ENCODE results near the gene NOS1AP. TPM values are rescaled to one million over a fixed set of nuclear protein-coding genes. Genes with fewer than 3 reads are reported as not detected.

NOS1AP gene
- total RNA-seq, 4 donors from 2014 or later: 8.5 to 34.8 (median 14.1) TPM

GRCh38 chr1:162187687-162188276, 118.3 kb downstream of the NOS1AP start:
- WGBS, 2 donors (ENCODE audit: low coverage in 1 of 2): 63 to 70% methylated on average over 1 of the region's 1 CpG
- no peaks in the 10 kb centered on the region for H3K27me3 ChIP-seq
- no peaks in the 10 kb centered on the region for H3K9me3 ChIP-seq
- in situ Hi-C loops (cut with MboI; ENCODE audit: low pct_ligation_motif_present in 1 of 4, low pct_unique_long_range_greater_than_20kb in 1 of 4, low sequenced_read_pairs in 3 of 4): no loop called here
- H3K36me3 ChIP-seq: no peaks in the 10 kb centered on the region
- H3K4me1 ChIP-seq: peaks cover 0 to 8% (median 4%) of the 10 kb centered on the region in 4 donors
- DNase-seq: no peak
- no peak overlapping the region for H3K27ac ChIP-seq
- TF ChIP-seq, protein P1, sequence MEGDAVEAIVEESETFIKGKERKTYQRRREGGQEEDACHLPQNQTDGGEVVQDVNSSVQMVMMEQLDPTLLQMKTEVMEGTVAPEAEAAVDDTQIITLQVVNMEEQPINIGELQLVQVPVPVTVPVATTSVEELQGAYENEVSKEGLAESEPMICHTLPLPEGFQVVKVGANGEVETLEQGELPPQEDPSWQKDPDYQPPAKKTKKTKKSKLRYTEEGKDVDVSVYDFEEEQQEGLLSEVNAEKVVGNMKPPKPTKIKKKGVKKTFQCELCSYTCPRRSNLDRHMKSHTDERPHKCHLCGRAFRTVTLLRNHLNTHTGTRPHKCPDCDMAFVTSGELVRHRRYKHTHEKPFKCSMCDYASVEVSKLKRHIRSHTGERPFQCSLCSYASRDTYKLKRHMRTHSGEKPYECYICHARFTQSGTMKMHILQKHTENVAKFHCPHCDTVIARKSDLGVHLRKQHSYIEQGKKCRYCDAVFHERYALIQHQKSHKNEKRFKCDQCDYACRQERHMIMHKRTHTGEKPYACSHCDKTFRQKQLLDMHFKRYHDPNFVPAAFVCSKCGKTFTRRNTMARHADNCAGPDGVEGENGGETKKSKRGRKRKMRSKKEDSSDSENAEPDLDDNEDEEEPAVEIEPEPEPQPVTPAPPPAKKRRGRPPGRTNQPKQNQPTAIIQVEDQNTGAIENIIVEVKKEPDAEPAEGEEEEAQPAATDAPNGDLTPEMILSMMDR (IDR thresholded peaks at IDR 0.05): no peak
- no peak for TF ChIP-seq POLR2AphosphoS5 (IDR thresholded peaks at IDR 0.05)
- TF ChIP-seq EP300 (IDR thresholded peaks at IDR 0.05; ENCODE audit: low read depth): no peak
- intact Hi-C loops (cut with DNase I; ENCODE audit: low total_unique reads): no loop called here
- no peak overlapping the region for H3K4me3 ChIP-seq

- Histone ChIP-seq H3K4me1 (peaks cover 0 to 14% (median 7%) of the 10 kb centered on the region in 4 donors), H3K36me3 (no peaks in the 10 kb centered on the region), H3K9me3 (no peaks in the 10 kb centered on the region), H3K4me3 (no peak overlapping the region), H3K27me3 (no peaks in the 10 kb centered on the region), H3K27ac (no peak overlapping the region)
- 83 to 93% methylated on average over 1 of the region's 1 CpG for WGBS, 2 donors (ENCODE audit: low coverage in 1 of 2)
- TF ChIP-seq, protein P1 (IDR thresholded peaks at IDR 0.05): no peak
- TF ChIP-seq POLR2AphosphoS5 (IDR thresholded peaks at IDR 0.05) (no peak), EP300 (IDR thresholded peaks at IDR 0.05; ENCODE audit: low read depth) (no peak), POLR2A (IDR thresholded peaks at IDR 0.05) (no peak)
- in situ Hi-C loops (cut with MboI; ENCODE audit: low pct_ligation_motif_present in 1 of 4, low pct_unique_long_range_greater_than_20kb in 1 of 4, low sequenced_read_pairs in 3 of 4) (no loop called here), intact Hi-C loops (cut with DNase I; ENCODE audit: low total_unique reads) (no loop called here)
- DNase-seq: no peak
These were observed 119.9 kb downstream of the NOS1AP start for GRCh38 chr1:162189345-162189744.

DNA sequence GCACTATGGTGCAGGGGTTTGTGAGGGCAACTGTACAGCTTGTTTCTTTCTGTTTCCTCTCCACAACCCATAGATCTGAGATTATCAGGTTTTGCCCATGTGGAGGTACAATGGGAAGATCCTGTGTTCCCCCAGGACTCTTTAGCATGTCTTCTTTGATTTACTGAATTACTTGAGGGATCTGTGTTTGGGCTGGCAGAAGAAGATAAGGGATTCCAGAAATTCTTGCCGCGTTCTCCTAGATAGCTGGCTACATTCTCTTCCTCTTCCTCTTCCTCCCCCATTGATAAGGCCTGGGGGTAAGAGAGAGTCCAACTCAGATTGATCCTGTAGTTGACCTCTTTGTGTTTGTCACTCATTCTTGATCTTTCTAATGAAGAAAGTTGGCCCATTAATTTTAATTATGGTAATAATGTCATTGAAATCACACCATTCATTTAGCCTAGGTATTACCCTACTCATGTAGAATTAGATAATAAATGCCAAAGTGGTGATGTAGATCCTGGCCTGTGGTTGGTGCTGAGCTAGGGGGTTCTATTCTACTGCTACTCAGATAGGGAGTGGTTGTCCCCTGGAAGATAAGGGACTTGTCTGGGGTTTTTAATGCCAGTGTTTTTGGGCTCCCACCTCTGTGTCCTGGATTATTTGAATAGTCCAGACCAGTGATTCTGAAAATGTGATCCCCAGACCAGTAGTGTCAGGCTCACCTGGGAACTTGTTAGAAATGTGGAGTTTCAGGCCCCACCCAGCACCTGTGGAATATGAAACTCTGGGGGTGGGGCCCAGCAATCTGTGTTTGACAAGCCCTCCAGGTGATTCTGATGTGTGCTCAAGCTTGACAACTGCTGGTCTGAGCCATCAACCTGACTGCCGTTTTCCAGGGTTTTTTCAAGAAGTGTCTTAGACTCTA, 122.2 kb downstream of the NOS1AP start:
- H3K9me3 ChIP-seq: no peaks in the 10 kb centered on the region
- H3K36me3 ChIP-seq: no peaks in the 10 kb centered on the region
- WGBS, 2 donors (ENCODE audit: low coverage in 1 of 2): 75% methylated on average over 3 of the region's 3 CpGs; no CpG with 5 or more reads in 1 of the 2 donors
- no peak overlapping the region for H3K4me3 ChIP-seq
- intact Hi-C loops (cut with DNase I; ENCODE audit: low total_unique reads): no loop called here
- H3K27ac ChIP-seq: no peak overlapping the region
- DNase-seq: no peak
- no peaks in the 10 kb centered on the region for H3K27me3 ChIP-seq
- TF ChIP-seq, protein P1 (IDR thresholded peaks at IDR 0.05): no peak
- no peak for TF ChIP-seq POLR2A (IDR thresholded peaks at IDR 0.05)
- in situ Hi-C loops (cut with MboI; ENCODE audit: low pct_ligation_motif_present in 1 of 4, low pct_unique_long_range_greater_than_20kb in 1 of 4, low sequenced_read_pairs in 3 of 4): no loop called here
- H3K4me1 ChIP-seq: peaks cover 4 to 22% (median 15%) of the 10 kb centered on the region in 4 donors

- Histone ChIP-seq H3K9me3 (no peaks in the 10 kb centered on the region), H3K27ac (no peak overlapping the region), H3K4me3 (no peak overlapping the region), H3K36me3 (no peaks in the 10 kb centered on the region), H3K4me1 (peaks cover 9 to 29% (median 20%) of the 10 kb centered on the region in 4 donors), H3K27me3 (no peaks in the 10 kb centered on the region)
- intact Hi-C loops (cut with DNase I; ENCODE audit: low total_unique reads): no loop called here
- TF ChIP-seq POLR2A (IDR thresholded peaks at IDR 0.05) (no peak), EP300 (IDR thresholded peaks at IDR 0.05; ENCODE audit: low read depth) (no peak), POLR2AphosphoS5 (IDR thresholded peaks at IDR 0.05) (no peak)
- TF ChIP-seq, protein P1 (IDR thresholded peaks at IDR 0.05): no peak
- in situ Hi-C loops (cut with MboI; ENCODE audit: low pct_ligation_motif_present in 1 of 4, low pct_unique_long_range_greater_than_20kb in 1 of 4, low sequenced_read_pairs in 3 of 4): no loop called here
- DNase-seq: no peak
These were observed 122.8 kb downstream of the NOS1AP start for GRCh38 chr1:162192306-162192678.

Measured in transverse colon (tissue), 4 donors.